OCI-LY7 (cell line): ENCODE results near the gene APOC4. TPM values are rescaled to one million over a fixed set of nuclear protein-coding genes. Genes with fewer than 3 reads are reported as not detected.

ENCODE experiments used
- BruUV-seq: library from RNA; stranded (reverse); fragments of 400-500 nt; replicated peaks from 2 replicates; lab custom pipeline; 2021; lab: Mats Ljungman, UMichigan
- CTCF ChIA-PET: fragments of 300-600 bp; sonication (Branson Sonifier 250); formaldehyde crosslinking; loops from one replicate; lab custom pipeline; 2022; ENCODE audit warnings: antibody characterized with exemption; ENCODE audit not compliant: unreplicated experiment; lab: Charles Lee
- POLR2A ChIA-PET: fragments of 300-600 bp; sonication (Branson Sonifier 250); formaldehyde crosslinking; loops from one replicate; lab custom pipeline; 2022; ENCODE audit warnings: antibody characterized with exemption; lab: Charles Lee
- DNase-seq: peaks from one replicate; pipeline ENCODE4 v3.0.0-alpha.2; 2015; ENCODE audit warnings: low spot score
- H2AFZ ChIP-seq: fragments of 200-600 bp; sonication (generic), shearing (Covaris generic); 2 replicates; pipeline ENCODE4 v1.6.1; 2014; ENCODE audit warnings: mild to moderate bottlenecking, antibody characterized with exemption, low read length, moderate library complexity
- H3K27ac ChIP-seq: fragments of 200-600 bp; sonication (generic); 2 replicates; pipeline ENCODE4 v1.5.1; 2014; ENCODE audit warnings: mixed run types, low read depth, mild to moderate bottlenecking, moderate library complexity, low read length, inconsistent platforms; ENCODE audit not compliant: poor library complexity, severe bottlenecking
- H3K36me3 ChIP-seq: fragments of 200-600 bp; sonication (generic); 2 replicates; pipeline ENCODE4 v1.6.1; 2014; ENCODE audit warnings: mild to moderate bottlenecking, antibody characterized with exemption, low read length, moderate library complexity, mixed read lengths; ENCODE audit not compliant: insufficient read depth
- H3K4me1 ChIP-seq: fragments of 200-600 bp; sonication (generic); 2 replicates; pipeline ENCODE4 v1.5.1; 2014; ENCODE audit warnings: mild to moderate bottlenecking, low read length; ENCODE audit not compliant: insufficient read depth, poor library complexity, severe bottlenecking
- H3K4me2 ChIP-seq: fragments of 200-600 bp; sonication (generic); 2 replicates; pipeline ENCODE4 v1.6.1; 2014; ENCODE audit warnings: mild to moderate bottlenecking, low read length
- H3K4me3 ChIP-seq: fragments of 200-600 bp; sonication (generic); 2 replicates; pipeline ENCODE4 v1.5.1; 2014; ENCODE audit warnings: mild to moderate bottlenecking, low read depth, low read length; ENCODE audit not compliant: poor library complexity, severe bottlenecking
- H3K79me2 ChIP-seq: fragments of 200-600 bp; sonication (generic); 2 replicates; pipeline ENCODE4 v1.6.1; 2016; ENCODE audit warnings: low read depth, mild to moderate bottlenecking, low read length, moderate library complexity, mixed read lengths; ENCODE audit not compliant: insufficient read depth
- H3K9me2 ChIP-seq: fragments of 200-600 bp; sonication (generic); 2 replicates; pipeline ENCODE4 v1.6.1; 2016; ENCODE audit warnings: mild to moderate bottlenecking, low read length, mixed read lengths; ENCODE audit not compliant: insufficient read depth
- H3K9me3 ChIP-seq: fragments of 200-600 bp; sonication (generic); 2 replicates; pipeline ENCODE4 v1.6.1; 2014; ENCODE audit warnings: mild to moderate bottlenecking, mixed run types, low read length, mixed read lengths
- H4K20me1 ChIP-seq: fragments of 200-600 bp; sonication (generic); 2 replicates; pipeline ENCODE4 v1.6.1; 2014; ENCODE audit warnings: mild to moderate bottlenecking, antibody characterized with exemption, low read length, moderate library complexity, mixed read lengths; ENCODE audit not compliant: insufficient read depth
- EZH2phosphoT487 ChIP-seq: fragments of 200-600 bp; sonication (generic); IDR thresholded peaks from 2 replicates; pipeline ENCODE4 v1.6.1; 2018; ENCODE audit warnings: low read depth, borderline replicate concordance, mild to moderate bottlenecking, mixed run types, antibody characterized with exemption, low read length, moderate library complexity, mixed read lengths
- intact Hi-C: fragments of 100-400 bp; cut with micrococcal nuclease; formaldehyde crosslinking; loops from one replicate; pipeline ENCODE4 v1.10.0; 2022; ENCODE audit not compliant: unreplicated experiment
- total RNA-seq, 2 experiments: library from RNA; depleted of rRNA in 1 of 2; stranded (reverse); fragments of >200 nt in 1 of 2; shearing (Covaris generic) in 1 of 2; gene quantifications; 2 replicates each; pipeline ENCODE4 v1.2.3, GENCODE V29; 2014 to 2022
- TF ChIP-seq, protein P1 (sequence below): fragments of 200-600 bp; sonication (generic); conservative IDR thresholded peaks from 2 replicates; pipeline ENCODE4 v1.5.1; 2014; ENCODE audit warnings: mild to moderate bottlenecking, antibody characterized with exemption, low read length, moderate library complexity, mixed read lengths

Gene APOC4
- total RNA-seq, 2 experiments from 2014 or later, result not detected

DNA sequence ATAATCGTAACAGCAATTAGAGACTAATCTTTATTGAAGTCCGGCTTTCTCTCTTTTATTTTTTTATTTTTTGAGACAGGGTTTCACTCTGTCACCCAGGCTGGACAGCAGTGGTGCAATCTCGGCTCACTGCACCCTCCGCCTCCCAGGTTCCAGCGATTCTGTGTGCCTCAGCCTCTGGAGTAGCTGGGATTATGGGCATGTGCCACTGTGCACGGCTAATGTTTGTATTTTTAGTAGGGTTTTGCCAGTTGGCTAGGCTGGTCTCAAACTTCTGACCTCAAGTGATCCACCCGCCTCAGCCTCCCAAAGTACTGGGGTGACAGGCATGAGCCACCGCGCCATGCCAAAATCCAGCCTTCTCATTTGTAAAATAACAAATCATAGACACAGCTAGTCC lies 7.5 kb downstream of the APOC4 start:
- no peaks in the 10 kb centered on the region for H3K9me2 ChIP-seq
- no peak overlapping the region for H3K4me3 ChIP-seq
- ChIA-PET POLR2A (no interaction called here), CTCF (no interaction called here)
- H3K36me3 ChIP-seq, result no peaks in the 10 kb centered on the region
- no peak for DNase-seq
- BruUV-seq, result no TSS peak
- peak overlapping the region; percentile 24 for H3K27ac ChIP-seq
- H4K20me1 ChIP-seq, result no peaks in the 10 kb centered on the region
- H3K9me3 ChIP-seq, result no peaks in the 10 kb centered on the region
- peaks cover 33% of the 10 kb centered on the region for H3K4me1 ChIP-seq
- no peak for TF ChIP-seq EZH2phosphoT487
- TF ChIP-seq, protein P1, sequence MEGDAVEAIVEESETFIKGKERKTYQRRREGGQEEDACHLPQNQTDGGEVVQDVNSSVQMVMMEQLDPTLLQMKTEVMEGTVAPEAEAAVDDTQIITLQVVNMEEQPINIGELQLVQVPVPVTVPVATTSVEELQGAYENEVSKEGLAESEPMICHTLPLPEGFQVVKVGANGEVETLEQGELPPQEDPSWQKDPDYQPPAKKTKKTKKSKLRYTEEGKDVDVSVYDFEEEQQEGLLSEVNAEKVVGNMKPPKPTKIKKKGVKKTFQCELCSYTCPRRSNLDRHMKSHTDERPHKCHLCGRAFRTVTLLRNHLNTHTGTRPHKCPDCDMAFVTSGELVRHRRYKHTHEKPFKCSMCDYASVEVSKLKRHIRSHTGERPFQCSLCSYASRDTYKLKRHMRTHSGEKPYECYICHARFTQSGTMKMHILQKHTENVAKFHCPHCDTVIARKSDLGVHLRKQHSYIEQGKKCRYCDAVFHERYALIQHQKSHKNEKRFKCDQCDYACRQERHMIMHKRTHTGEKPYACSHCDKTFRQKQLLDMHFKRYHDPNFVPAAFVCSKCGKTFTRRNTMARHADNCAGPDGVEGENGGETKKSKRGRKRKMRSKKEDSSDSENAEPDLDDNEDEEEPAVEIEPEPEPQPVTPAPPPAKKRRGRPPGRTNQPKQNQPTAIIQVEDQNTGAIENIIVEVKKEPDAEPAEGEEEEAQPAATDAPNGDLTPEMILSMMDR, result no peak
- peak overlapping the region; percentile 49 for H3K4me2 ChIP-seq
- peak overlapping the region; percentile 50; the same call in 1 of the 2 replicates for H2AFZ ChIP-seq
- intact Hi-C loops, result no loop called here
- peaks cover 4% of the 10 kb centered on the region; the same call in 1 of the 2 replicates for H3K79me2 ChIP-seq

DNA sequence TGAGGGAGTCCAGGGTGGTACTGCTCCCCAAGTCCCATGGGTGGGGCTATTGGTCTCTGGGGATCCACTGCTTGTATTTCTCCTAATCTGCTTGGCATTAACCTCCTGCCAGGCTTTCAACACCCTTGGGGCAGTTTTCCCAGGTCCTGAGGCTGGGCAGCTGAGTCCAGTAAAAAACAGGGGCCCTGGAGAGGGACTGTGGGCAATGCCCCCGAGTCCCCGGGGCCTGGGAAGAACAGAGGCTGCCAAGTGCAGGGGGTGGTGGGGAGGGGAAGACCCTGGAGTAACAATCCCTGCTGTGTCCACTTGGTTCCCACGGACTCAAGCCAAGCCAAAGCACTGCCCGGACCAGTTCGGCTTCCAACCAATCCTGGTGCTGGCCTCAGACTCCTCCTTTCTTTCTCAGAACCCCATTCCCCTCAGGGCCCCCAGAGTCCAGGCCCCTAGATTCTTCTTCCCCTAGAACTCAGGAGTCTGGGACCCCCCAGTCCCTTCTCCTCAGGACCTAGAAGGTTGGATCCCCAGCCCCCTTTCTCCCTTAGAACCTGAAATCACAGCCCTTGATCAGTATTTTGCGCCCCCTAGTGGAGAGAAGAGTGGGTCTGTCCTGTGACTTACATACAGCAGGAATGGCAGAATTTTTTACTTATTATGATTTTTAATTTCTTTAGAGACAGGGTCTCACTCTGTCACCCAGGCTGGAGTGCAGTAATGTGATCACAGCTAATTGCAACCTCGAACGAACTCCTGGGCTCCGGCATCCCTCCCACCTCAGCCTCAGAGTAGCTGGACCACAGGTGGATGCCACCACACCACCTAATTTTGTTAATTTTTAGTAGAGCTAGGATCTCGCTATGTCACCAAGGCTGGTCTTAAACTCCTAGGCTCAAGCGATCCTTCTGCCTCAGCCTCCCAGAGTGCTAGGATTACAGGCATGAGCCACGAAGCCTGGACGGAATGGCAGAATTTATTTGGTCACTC lies 9.4 kb downstream of the APOC4 start:
- no TSS peak for BruUV-seq
- no peaks in the 10 kb centered on the region for H3K36me3 ChIP-seq
- peaks cover 33% of the 10 kb centered on the region for H3K4me1 ChIP-seq
- intact Hi-C loops, result loop anchor here (2.0 kb wide), 2 partner anchors 41 to 49 kb away; no protein-coding TSS in a partner anchor
- no peak overlapping the region for H3K4me2 ChIP-seq
- H2AFZ ChIP-seq, result no peak overlapping the region
- H4K20me1 ChIP-seq, result no peaks in the 10 kb centered on the region
- no peak for TF ChIP-seq EZH2phosphoT487
- TF ChIP-seq, protein P1, result peak; percentile 98
- ChIA-PET POLR2A (no interaction called here), CTCF (no interaction called here)
- no peaks in the 10 kb centered on the region for H3K9me3 ChIP-seq
- peak; percentile 88 for DNase-seq
- H3K27ac ChIP-seq, result no peak overlapping the region
- peaks cover 21% of the 10 kb centered on the region for H3K79me2 ChIP-seq
- H3K4me3 ChIP-seq, result no peak overlapping the region
- H3K9me2 ChIP-seq, result no peaks in the 10 kb centered on the region
